HG03521 (cell line): ENCODE measurements around the gene DNAJB14.

ENCODE experiments used
- ATAC-seq: cut with Tn5 transposase; IDR thresholded peaks from one replicate; pipeline ENCODE4 v1.9.1; 2021; ENCODE audit warnings: mild to moderate bottlenecking, moderate library complexity; ENCODE audit not compliant: unreplicated experiment

DNAJB14 gene

DNA sequence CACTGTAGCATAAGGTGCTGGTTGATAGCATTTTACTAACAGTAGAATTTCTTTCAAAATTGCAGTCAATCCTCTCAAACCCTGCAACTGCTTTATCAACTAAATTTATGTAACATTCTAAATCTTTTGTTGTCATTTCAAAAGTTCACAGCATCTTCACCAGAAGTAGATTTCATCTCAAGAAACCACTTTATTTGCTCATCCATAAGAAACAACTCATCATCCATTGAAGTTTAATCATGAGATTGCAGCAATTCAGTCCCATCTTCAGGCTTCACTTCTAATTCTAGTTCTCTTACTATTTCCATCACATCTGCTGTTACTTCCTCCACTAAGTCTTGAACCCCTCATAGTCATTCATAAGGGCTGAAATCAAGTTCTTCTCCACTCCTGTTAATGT, 73.8 kb downstream of the DNAJB14 start:
- no peak for ATAC-seq

GRCh38 chr4:99868126-99868596, 78.3 kb downstream of the DNAJB14 start:
- no peak for ATAC-seq

GRCh38 chr4:99863804-99864203, 82.6 kb downstream of the DNAJB14 start:
- ATAC-seq, result no peak

DNA sequence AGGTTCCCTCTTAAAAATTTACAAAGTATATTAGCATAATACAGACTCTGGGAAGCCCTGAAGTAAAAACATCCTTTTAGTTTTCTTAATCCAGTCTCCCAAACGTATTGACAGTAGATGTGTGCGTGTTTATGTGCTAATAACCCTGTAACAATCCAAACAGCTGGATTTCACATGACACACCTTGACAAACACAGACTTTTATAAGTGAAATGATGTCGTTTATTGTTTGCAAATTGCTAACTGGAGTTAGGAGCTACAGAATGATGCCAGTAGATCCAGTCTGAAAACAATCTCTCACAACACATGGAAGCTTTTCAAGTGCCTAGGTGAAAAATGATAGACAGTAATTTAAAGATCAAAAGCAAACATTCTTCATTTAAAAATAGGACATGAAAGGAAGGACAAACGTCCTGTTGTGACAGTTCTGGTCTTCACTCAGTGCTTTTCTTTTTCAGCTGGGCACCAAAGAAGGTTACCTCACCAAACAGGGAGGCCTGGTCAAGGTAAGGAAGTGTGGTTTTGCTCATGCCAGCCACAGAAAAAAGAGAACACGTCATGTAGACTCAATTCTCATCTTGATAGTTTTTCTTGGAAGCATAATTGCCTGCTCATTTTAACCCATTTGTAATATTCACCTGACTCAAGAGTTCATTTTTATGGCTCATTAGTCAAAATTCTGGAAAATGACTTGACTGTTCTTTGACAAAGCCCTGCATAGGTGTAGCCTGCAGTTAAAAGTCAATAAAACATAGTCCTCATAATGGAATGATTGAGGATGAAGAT, 85.1 kb downstream of the DNAJB14 start:
- peak; percentile 50 for ATAC-seq

- ATAC-seq, result no peak
Measured at GRCh38 chr4:99860521-99860920, 85.9 kb downstream of the DNAJB14 start.

DNA sequence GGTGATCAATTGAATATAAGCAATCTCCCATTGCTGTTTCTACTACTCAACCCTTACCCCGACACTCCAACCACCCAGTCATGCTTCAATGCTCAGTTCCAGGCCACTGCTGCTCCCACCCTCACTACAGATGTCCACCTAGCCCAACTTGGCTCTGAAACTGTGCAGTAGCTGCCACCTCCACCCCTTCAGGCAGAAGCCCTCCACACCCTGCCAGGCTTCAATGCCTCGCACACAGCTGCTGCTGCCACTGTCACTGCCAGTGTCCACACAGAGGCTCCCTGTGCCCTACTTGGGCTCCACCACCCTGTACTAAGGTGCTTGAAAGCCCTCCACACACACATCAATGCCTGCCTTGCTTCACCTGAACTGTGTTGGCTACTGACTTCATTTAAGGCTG, 86.8 kb downstream of the DNAJB14 start:
- ATAC-seq, result no peak

- ATAC-seq, result no peak
Measured at GRCh38 chr4:99857307-99857706, 89.1 kb downstream of the DNAJB14 start.

DNA sequence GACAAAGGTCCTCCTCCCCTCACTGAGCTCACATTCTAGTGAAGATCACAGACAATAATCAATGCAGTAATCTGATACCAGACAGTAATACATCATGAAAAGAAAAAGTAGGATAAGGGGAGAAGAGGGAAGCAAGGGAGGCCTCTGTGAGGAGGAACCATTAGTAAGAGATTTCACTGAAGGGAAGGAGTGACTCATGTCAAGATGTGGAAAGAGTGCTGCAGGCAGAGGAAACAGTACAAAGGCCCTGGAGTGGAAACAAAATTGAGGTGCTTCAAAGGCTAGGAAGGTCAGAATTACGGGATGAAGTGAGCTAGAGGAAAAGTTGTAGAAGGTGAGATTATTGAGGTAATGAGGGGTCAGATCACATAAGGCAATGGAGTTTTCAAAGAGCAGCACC, 90.3 kb downstream of the DNAJB14 start:
- no peak for ATAC-seq

- ATAC-seq, result peak; percentile 44
Measured at GRCh38 chr4:99855678-99856077, 90.7 kb downstream of the DNAJB14 start.

DNA sequence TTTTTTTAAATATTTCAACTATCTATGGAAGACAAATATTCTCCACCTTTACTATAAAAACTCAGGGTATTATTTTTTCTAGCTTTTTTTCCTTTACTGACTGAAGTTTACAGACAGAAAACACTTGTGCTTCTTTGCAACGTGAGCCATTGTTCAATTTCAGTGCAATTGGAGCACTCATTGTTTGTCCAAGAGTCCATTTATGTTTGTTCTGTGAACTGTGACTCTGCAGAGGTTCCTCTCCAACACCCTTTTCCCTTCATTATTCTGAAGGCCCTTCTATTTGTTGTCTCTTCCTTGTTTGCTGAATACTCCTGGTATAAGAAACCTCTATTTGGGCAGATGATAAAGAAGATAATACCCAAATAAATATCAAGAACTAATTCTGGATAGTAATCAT, 92.4 kb downstream of the DNAJB14 start:
- no peak for ATAC-seq

- ATAC-seq, result no peak
Measured at GRCh38 chr4:99853190-99853589, 93.2 kb downstream of the DNAJB14 start.

DNA sequence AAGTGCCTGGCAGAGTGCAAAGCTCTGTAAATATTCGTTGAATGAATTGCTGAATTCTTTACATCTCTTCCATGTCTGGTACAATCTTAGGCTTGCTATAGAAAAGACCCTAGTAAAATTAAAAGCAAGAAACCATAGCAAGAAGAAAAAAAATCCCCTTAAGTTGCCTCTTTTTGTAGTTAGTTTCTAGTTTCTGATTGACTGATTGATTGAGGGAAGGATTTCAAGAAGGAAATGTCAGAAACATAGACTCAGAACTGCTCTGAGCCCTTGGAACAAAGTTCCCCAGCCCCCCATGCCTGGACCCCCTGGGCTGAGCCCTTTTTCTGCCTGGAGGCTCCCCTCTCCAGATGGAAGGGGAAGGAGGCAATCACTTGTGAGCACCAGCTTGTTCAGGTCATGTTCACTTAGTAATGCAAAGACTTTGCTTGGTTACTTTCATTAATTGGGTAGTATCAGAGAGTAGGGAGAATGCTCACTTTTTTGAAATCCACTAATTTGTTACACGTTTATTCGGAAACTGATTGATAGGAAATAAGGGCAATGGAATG, 94.1 kb downstream of the DNAJB14 start:
- ATAC-seq, result no peak

GRCh38 chr4:99848591-99849001, 97.8 kb downstream of the DNAJB14 start:
- ATAC-seq, result peak; percentile 32

DNA sequence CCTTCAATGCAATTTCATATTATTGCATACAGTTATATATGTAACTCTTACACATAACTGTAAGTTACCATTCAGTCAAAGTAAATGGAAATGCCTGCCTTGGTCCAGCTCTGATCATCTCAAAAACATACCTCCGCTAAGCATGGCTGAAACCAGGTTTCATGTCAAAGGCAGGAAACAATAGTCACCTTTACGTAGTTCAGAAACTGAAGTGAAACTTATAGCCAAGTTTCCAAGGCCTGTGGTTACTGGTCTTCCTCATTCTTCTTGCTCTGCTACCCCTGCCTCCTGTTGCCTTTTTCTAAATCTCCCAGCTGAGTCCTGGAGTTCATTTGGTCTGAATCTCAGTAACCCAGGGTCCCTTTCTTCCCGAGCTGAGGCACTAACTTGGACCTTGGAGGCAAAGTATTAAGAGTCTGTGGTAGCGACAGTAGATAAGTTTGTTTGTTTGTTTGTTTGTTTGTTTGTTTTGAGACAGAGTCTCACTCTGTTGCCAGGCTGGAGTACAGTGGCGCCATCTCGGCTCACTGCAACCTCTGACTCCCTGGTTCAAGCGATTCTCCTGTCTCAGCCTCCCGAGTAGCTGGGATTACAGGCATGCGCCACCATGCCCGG, 98.9 kb downstream of the DNAJB14 start:
- ATAC-seq, result peak; percentile 58

DNA sequence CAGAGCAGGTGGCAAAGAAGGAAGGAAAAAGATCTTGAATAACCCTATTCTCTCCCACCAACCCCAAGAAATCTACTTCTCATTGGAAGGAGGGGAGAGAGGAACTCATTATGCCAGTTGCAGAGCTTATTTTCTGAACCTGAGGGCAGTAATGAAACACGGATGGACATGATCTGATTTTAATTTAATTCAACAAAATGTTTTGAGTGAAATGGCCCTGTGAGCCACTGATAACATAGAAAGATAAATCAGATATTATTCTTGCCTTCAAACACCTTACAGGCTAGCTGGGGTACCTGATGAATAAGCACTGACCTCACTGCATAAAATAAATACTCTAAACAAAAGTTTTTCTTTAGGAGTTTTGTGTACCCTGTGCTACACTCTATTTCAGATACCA, 99.5 kb downstream of the DNAJB14 start:
- no peak for ATAC-seq
